Activated T-cell treated with anti-CD3 and anti-CD28 coated beads, Interleukin-2, amount 50 U/mL, for 72 hours (primary cell): Measurements from ENCODE around the gene PLCZ1. TPM values are rescaled to one million over a fixed set of nuclear protein-coding genes. Genes with fewer than 3 reads are reported as not detected.
"Not testable (repeated sequence)": the region's sequence is repeated elsewhere in the genome, so short reads cannot be mapped to it uniquely, and the experiment has no call there.

Experiments
- ATAC-seq, 2 donors: fragments of 150-1000 bp; cut with Tn5 transposase; replicated peaks in 1 of 2; 2 replicates each; pipeline ENCODE4 v1.10.0; 2021; ENCODE audit warnings: moderate library complexity in 2 of 2, mild to moderate bottlenecking in 1 of 2
- DNase-seq, 2 donors: peaks; one replicate each; pipeline ENCODE4 v3.0.0; 2021 to 2022; ENCODE audit warnings: mixed read lengths in 1 of 2
- H3K27ac Mint-ChIP-seq: one replicate; pipeline ENCODE4 v1.8.0; 2022; ENCODE audit warnings: mild to moderate bottlenecking, moderate library complexity, mixed read lengths
- H3K27me3 Mint-ChIP-seq: one replicate; pipeline ENCODE4 v1.8.0; 2022; ENCODE audit warnings: low read depth, mixed read lengths
- H3K36me3 Mint-ChIP-seq, 2 donors: one replicate each; pipeline ENCODE4 v1.8.0; 2022; ENCODE audit warnings: mixed read lengths in 2 of 2, mild to moderate bottlenecking in 1 of 2; ENCODE audit not compliant: insufficient read depth in 2 of 2
- H3K4me1 Mint-ChIP-seq: one replicate; pipeline ENCODE4 v1.8.0; 2022; ENCODE audit warnings: low read depth, mixed read lengths
- H3K4me3 Mint-ChIP-seq, 2 donors: one replicate each; pipeline ENCODE4 v1.8.0; 2022; ENCODE audit warnings: mild to moderate bottlenecking in 2 of 2, mixed read lengths in 2 of 2, moderate library complexity in 2 of 2
- H3K9me3 Mint-ChIP-seq, 2 donors: one replicate each; pipeline ENCODE4 v1.8.0; 2022; ENCODE audit warnings: mixed read lengths in 2 of 2
- total RNA-seq, 2 donors: library from RNA; stranded (reverse); gene quantifications; one replicate each; pipeline ENCODE4 v1.2.3, GENCODE V29; 2022

PLCZ1 gene
- total RNA-seq, 2 donors from 2014 or later, result not detected

DNA sequence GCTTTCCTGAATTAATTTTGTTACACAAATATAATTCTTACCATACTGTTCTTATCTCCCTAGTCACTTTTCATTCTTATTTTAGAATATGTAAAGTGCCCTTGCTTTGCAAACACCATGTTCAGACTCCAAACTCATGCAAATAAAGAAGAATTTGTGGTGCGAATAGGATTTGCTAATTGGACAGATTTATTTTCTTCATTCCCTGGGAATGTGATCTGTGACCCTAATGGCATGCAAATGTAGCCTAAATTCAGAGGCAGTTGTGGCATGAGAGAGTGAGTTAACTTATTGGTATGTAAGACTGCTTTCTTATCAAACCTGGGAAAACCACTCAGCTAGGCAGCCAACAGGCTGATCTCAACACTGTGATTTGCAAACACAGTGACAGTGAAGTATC is 10.1 kb upstream of the PLCZ1 start:
- no peaks in the 10 kb centered on the region for H3K27me3 Mint-ChIP-seq
- no peak for DNase-seq
- H3K27ac Mint-ChIP-seq, result no peak overlapping the region
- peaks cover 0 to 10% of the 10 kb centered on the region in 2 donors for H3K9me3 Mint-ChIP-seq
- no peaks in the 10 kb centered on the region for H3K36me3 Mint-ChIP-seq
- ATAC-seq, result no peak
- no peak overlapping the region for H3K4me3 Mint-ChIP-seq
- no peaks in the 10 kb centered on the region for H3K4me1 Mint-ChIP-seq

DNA sequence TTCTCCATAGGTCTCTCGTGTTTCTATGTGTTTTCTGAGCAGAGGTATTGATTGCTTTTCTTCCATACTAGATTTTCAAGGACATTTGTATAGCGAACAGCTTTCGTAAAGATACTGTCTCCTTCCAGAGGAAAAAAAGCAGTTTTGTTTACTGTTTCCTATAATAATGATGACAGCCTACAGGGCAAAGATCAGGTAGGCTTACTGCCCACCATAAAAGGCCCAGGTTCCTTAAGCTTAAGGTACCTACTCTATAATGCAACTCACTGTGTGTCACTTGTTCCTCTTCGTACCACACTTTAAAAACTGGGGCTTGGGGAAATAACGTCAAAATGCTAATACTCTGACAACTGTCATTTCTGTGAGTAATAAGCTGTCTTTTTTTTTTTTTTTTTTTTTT is 6.7 kb downstream of the PLCZ1 start:
- peaks cover 0 to 4% of the 10 kb centered on the region in 2 donors for H3K36me3 Mint-ChIP-seq
- no peak for DNase-seq
- H3K4me1 Mint-ChIP-seq, result no peaks in the 10 kb centered on the region
- H3K27me3 Mint-ChIP-seq, result no peaks in the 10 kb centered on the region
- ATAC-seq, result no peak
- H3K27ac Mint-ChIP-seq, result no peak overlapping the region
- H3K4me3 Mint-ChIP-seq, result no peak overlapping the region
- H3K9me3 Mint-ChIP-seq, result peaks cover 4 to 6% of the 10 kb centered on the region in 2 donors

DNA sequence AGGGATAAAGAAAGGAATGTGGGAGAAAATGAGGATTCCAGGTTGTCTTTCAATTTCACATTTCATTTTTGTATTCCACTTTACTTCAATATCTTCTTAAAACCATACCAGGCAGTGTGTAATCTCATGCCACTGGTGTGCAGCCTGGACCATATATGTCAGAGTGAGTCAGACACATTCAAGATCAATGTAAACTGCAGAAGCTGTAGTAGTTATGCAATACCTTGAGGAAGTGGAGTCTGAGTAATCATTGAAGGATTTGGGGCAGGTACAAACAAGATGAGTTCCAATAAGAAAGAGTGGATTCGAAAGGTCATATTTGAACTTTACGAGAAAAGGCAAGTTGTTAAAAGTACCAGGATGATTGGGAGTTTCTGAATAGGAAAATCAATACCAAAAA is 14.1 kb downstream of the PLCZ1 start:
- ATAC-seq (no peak), DNase-seq (no peak)
- H3K4me1 Mint-ChIP-seq, result no peaks in the 10 kb centered on the region
- no peak overlapping the region for H3K27ac Mint-ChIP-seq
- H3K27me3 Mint-ChIP-seq, result no peaks in the 10 kb centered on the region
- no peaks in the 10 kb centered on the region for H3K36me3 Mint-ChIP-seq
- peaks cover 7% of the 10 kb centered on the region in 2 donors for H3K9me3 Mint-ChIP-seq
- H3K4me3 Mint-ChIP-seq, result no peak overlapping the region

DNA sequence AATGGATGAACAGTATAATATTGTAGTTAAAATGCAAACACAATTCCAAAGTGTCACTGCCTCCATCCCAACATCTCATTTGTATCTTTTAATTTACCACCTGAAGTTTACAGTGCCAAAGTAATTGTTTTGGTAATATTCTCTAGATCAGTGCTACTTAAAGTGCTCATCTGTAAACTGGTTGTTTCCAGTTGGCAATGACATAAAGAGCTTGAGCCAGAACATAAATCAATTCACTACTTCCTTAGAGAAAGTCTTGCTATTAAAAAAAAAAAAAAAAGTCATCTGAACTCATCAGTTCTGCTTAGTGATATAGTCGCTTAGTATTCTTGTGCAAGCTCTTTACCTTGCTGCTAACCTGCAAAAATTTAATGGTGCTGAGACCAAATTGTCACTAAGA is 16.4 kb downstream of the PLCZ1 start:
- Mint-ChIP-seq H3K9me3 (peaks cover 6 to 7% of the 10 kb centered on the region in 2 donors), H3K36me3 (no peaks in the 10 kb centered on the region), H3K27ac (no peak overlapping the region), H3K27me3 (no peaks in the 10 kb centered on the region), H3K4me1 (no peaks in the 10 kb centered on the region), H3K4me3 (no peak overlapping the region)
- no peak for DNase-seq
- ATAC-seq, result no peak

DNA sequence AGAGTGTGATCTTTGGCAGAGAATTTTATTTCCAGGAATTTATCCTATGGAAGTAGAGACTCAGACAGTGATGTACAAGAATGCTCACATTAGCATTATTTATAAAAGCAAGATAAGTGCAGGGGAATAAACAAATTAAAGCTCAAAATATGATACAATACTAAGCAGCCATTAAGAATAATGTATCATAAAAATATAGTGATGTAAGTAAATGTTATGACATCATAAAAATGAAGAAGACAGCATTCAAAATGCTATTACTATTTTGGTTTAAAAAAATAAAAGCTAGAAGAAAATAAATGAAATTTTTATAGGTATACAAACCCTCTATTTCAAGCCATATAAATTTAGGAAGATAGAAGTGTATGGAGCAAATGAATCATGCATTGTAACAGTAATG is 17.1 kb downstream of the PLCZ1 start:
- ATAC-seq, result no peak
- Mint-ChIP-seq H3K4me1 (no peaks in the 10 kb centered on the region), H3K9me3 (peaks cover 7% of the 10 kb centered on the region in 2 donors), H3K27ac (no peak overlapping the region), H3K36me3 (no peaks in the 10 kb centered on the region), H3K27me3 (no peaks in the 10 kb centered on the region), H3K4me3 (no peak overlapping the region)
- DNase-seq, result no peak

DNA sequence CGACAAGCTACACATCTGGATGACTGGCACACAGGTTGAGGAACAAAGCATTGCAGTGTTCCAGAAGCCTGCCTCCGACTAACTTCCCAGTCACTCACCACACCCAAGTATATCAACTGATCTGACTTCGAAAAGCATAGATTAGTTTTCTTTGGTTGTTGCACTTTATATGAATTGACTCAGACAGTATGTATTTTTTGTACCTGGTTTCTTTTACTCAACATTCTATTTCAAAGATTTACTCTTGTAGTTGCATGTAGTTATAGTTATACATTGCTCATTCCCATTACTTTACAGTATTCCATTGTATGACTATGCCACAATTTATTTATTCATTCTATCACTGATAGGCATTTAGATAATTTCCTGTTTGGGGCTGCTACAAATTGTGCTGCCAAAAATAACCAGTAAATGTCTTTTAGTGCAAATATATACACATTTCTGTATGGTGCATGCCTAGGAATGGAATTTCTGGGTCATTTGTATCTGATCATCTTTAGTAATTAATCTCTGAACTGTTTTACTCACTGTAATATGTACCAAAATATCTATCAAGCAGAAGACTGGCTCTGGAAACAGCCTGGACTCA is 17.8 kb downstream of the PLCZ1 start:
- Mint-ChIP-seq H3K4me3 (no peak overlapping the region), H3K9me3 (peaks cover 7 to 9% of the 10 kb centered on the region in 2 donors), H3K27me3 (no peaks in the 10 kb centered on the region), H3K4me1 (no peaks in the 10 kb centered on the region), H3K36me3 (no peaks in the 10 kb centered on the region), H3K27ac (no peak overlapping the region)
- no peak for ATAC-seq
- DNase-seq, result no peak

DNA sequence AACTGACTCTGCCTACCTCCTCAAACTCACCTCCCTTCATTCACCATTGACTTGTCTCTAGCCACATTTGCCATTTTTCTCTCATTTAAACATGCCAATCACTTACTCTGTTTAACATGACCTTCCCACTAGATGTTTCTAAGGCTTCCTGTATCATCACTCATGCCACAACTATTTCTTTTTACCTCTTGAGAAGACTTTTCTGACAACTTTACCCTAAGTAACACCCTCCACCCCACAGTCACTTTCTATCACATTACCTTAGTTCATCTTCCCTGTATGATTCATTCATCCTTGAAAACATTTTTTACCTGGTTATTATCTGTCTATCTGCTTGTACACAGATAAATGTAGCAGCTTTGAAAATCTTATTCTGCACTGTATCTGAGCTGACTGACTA is 19.4 kb downstream of the PLCZ1 start:
- Mint-ChIP-seq H3K4me3 (no peak overlapping the region), H3K9me3 (peaks cover 8 to 9% of the 10 kb centered on the region in 2 donors), H3K27me3 (no peaks in the 10 kb centered on the region), H3K27ac (no peak overlapping the region), H3K4me1 (no peaks in the 10 kb centered on the region), H3K36me3 (no peaks in the 10 kb centered on the region)
- no peak for DNase-seq
- no peak for ATAC-seq

DNA sequence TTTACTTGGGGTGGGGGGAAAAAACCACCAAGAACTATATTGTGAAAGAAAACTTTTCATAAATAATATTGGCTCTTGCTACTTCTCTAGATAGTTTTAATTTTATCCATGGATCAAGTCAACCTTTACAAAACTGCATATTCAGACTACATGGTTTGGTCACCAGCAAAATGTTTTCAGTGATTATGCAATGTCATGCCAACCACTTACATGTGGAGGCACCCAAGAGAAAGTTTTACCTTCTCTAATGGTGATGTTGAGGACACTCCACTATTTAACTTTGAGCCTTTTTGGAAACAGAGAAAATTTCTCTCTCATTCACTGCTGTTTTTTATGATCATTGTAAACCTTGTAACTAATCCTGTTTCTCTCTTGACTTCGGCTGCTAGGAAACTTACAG is 21.6 kb downstream of the PLCZ1 start:
- Mint-ChIP-seq H3K36me3 (no peaks in the 10 kb centered on the region), H3K4me3 (no peak overlapping the region), H3K27ac (no peak overlapping the region), H3K4me1 (no peaks in the 10 kb centered on the region), H3K9me3 (peaks cover 5% of the 10 kb centered on the region in 2 donors), H3K27me3 (no peaks in the 10 kb centered on the region)
- no peak for DNase-seq
- no peak for ATAC-seq

DNA sequence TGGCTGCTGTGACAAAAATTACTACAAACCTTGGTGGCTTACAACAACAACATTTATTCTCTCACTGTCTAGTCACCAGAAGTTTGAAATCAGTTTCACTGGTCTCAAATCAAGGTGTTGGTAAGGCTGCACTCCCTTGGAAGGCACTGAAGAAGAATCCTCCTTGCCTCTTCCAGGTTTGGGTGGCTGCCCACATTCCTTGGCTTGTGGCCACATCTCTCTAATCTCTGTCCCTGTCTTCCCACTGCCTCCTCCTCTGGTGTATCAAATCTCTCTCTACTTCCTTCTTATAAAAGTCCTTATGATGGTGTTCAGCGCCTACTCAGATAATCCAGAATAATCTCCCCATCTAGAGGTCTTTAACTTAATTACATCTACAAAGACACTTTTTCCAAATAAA is 31.0 kb downstream of the PLCZ1 start:
- Mint-ChIP-seq H3K36me3 (peaks cover 0 to 6% of the 10 kb centered on the region in 2 donors), H3K27me3 (no peaks in the 10 kb centered on the region), H3K27ac (no peak overlapping the region), H3K4me1 (no peaks in the 10 kb centered on the region), H3K4me3 (no peak overlapping the region), H3K9me3 (peaks cover 8 to 11% of the 10 kb centered on the region in 2 donors)
- DNase-seq (no peak), ATAC-seq (no peak)

DNA sequence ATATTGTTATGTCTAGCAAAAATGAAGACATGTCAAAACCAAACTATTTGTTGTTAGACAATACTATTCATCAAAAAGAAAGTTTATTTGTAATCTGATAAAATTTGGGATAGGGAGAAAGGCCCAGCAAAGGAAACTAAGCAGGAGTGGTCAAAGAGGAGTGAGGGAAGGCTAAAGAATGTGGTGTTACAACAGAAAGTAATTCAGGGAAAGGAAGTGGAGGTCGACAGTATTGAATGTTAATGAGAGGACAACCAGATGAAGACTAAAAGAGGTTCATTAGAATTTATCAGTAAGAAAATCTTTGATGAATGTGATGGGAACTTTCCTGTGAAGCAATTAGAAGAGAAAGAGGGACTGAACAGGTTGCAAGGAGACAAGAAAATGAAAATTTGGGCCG is 33.9 kb downstream of the PLCZ1 start:
- ATAC-seq, result no peak
- H3K36me3 Mint-ChIP-seq, result peaks cover 0 to 1% of the 10 kb centered on the region in 2 donors
- H3K9me3 Mint-ChIP-seq, result peaks cover 5 to 8% of the 10 kb centered on the region in 2 donors
- no peaks in the 10 kb centered on the region for H3K27me3 Mint-ChIP-seq
- no peak overlapping the region for H3K27ac Mint-ChIP-seq
- H3K4me3 Mint-ChIP-seq, result no peak overlapping the region
- H3K4me1 Mint-ChIP-seq, result no peaks in the 10 kb centered on the region
- DNase-seq, result no peak

DNA sequence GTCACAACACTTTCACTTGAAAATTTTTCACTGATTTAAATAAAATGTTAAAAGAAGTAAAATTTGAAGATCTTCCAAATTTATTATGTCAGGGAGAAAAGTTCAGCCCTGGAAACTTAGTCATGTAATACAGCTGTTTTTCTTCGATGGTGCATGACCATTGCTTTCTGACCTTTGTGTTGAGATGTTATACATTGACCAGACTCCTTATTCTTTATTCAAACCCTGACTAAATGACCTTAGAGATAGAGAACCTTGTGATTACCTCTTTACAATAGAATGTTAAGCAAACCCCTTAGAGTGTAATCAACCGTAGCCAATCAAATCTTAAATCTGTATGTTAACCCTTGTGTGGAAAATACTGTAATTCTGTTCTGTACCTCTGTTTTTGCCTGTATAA is 34.5 kb downstream of the PLCZ1 start:
- H3K27ac Mint-ChIP-seq, result no peak overlapping the region
- H3K4me1 Mint-ChIP-seq, result no peaks in the 10 kb centered on the region
- H3K9me3 Mint-ChIP-seq, result peaks cover 5 to 8% of the 10 kb centered on the region in 2 donors
- DNase-seq (no peak), ATAC-seq (no peak)
- H3K4me3 Mint-ChIP-seq, result no peak overlapping the region
- H3K36me3 Mint-ChIP-seq, result no peaks in the 10 kb centered on the region
- H3K27me3 Mint-ChIP-seq, result no peaks in the 10 kb centered on the region

DNA sequence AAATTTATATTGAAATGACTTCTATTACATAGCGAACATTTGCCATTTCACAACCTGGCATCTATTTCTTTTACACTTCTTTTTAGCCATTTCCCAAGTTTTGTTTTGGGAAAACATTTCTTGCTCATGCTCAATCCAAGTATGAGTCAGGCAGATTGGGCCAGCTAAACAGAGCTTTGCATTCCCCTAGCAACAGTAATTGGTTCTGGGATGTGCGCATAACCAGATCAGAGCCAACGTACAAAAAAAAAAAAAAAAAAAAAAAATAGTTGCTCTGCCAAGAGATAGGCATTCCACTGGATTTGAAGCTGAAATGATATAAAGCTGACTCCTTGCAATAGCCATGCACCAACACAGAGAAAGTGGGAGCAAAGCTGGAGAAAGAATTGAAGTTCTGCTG is 37.5 kb downstream of the PLCZ1 start:
- DNase-seq (no peak), ATAC-seq (no peak)
- Mint-ChIP-seq H3K27me3 (no peaks in the 10 kb centered on the region), H3K4me1 (no peaks in the 10 kb centered on the region), H3K9me3 (peaks cover 5 to 7% of the 10 kb centered on the region in 2 donors), H3K36me3 (no peaks in the 10 kb centered on the region), H3K4me3 (no peak overlapping the region), H3K27ac (no peak overlapping the region)

DNA sequence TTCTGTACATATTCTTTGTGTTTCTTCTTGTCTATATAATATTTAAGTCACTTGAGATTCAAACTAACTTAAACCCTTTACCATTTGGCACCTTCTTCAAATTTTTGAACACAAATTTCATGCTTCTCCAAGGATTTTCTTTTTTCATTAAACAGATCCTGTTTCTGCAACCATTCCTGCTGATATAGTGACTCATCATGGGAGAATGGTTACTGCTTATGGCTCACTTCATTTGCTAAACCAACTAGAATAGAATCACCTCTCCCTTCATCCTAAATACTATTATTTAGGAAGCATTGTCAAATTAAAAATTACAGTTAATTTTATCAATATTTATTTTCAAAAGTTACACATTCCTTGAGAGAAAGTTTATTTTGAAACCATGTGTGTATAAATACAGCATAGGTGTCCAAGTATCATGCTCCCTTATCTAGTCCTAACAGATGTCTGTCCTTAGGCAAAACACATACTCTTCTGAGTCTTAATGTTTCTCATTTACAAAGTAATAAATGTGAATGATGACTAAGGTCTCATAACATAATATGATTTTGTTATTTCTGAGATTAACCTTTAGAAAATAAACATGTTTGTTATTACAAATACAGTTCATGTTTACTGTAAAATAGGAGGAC is 40.7 kb downstream of the PLCZ1 start:
- Mint-ChIP-seq H3K9me3 (peaks cover 5 to 8% of the 10 kb centered on the region in 2 donors), H3K4me1 (no peaks in the 10 kb centered on the region), H3K4me3 (no peak overlapping the region), H3K36me3 (no peaks in the 10 kb centered on the region), H3K27me3 (no peaks in the 10 kb centered on the region), H3K27ac (no peak overlapping the region)
- no peak for ATAC-seq
- DNase-seq, result no peak

DNA sequence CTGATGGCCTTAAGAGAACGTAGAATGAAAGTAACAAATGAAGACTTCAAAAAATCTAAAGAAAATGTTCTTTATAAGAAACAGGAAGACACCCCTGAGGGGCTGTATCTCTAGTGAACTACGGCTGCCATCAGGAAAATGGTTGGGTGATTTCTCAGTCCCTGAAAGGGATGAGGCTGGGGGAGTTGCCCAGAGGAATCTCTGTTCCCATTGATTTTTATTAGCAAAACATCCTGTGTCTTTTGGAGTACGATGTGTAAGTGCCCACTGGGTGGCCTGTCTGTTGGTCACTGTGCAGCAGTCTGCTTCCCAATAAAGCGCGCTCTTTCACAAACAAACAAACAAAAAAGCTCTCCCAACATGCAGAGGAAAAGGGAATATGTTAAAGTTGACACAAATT is 43.8 kb downstream of the PLCZ1 start:
- not testable (repeated sequence) for H3K27me3 Mint-ChIP-seq, H3K4me3 Mint-ChIP-seq, DNase-seq, H3K36me3 Mint-ChIP-seq, H3K4me1 Mint-ChIP-seq, H3K27ac Mint-ChIP-seq, ATAC-seq
- peaks cover 10 to 11% of the 10 kb centered on the region in 2 donors for H3K9me3 Mint-ChIP-seq
